ENCODE data around the gene C8B.

C8B gene

DNA sequence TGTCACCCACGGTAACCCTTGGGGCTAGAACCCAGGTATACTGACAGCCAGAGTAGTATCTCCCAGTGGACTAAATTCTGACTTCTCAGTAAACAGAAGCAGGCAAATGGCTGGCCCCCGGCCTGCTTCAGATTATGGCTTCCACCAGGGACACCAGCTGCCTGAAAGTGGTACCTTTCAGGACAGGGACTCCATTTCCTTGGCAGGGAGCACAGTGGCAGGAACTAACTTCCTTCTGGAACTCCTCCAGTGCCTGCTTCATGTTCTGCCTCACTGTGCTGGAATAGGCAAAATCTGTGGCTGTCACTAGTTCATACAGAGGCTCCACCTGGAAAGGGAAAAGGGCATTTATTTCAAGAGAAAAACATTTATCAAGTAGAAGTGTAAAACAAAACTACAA, 32.7 kb downstream of the C8B start:
- Histone ChIP-seq H3K27ac (no peak overlapping the region), H2AFZ (ENCODE audit: low read depth) (no peak overlapping the region), H3K79me2 (ENCODE audit: insufficient read depth, low read depth) (no peaks in the 10 kb centered on the region), H3K4me2 (no peak overlapping the region), H3K36me3 (ENCODE audit: insufficient read depth) (no peaks in the 10 kb centered on the region), H3K4me1 (ENCODE audit: low read depth, poor library complexity, severe bottlenecking) (no peaks in the 10 kb centered on the region), H3K9ac (no peak overlapping the region), H3K27me3 (ENCODE audit: insufficient read depth, low read depth) (no peaks in the 10 kb centered on the region), H4K20me1 (ENCODE audit: insufficient read depth) (no peaks in the 10 kb centered on the region), H3K4me3 (IDR thresholded peaks at IDR 0.05; ENCODE audit: insufficient read depth, low read depth, low read length) (no peak overlapping the region)
- TF ChIP-seq, protein P1, sequence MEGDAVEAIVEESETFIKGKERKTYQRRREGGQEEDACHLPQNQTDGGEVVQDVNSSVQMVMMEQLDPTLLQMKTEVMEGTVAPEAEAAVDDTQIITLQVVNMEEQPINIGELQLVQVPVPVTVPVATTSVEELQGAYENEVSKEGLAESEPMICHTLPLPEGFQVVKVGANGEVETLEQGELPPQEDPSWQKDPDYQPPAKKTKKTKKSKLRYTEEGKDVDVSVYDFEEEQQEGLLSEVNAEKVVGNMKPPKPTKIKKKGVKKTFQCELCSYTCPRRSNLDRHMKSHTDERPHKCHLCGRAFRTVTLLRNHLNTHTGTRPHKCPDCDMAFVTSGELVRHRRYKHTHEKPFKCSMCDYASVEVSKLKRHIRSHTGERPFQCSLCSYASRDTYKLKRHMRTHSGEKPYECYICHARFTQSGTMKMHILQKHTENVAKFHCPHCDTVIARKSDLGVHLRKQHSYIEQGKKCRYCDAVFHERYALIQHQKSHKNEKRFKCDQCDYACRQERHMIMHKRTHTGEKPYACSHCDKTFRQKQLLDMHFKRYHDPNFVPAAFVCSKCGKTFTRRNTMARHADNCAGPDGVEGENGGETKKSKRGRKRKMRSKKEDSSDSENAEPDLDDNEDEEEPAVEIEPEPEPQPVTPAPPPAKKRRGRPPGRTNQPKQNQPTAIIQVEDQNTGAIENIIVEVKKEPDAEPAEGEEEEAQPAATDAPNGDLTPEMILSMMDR (conservative IDR thresholded peaks at IDR 0.05; ENCODE audit: low read depth, low read length), result no peak

DNA sequence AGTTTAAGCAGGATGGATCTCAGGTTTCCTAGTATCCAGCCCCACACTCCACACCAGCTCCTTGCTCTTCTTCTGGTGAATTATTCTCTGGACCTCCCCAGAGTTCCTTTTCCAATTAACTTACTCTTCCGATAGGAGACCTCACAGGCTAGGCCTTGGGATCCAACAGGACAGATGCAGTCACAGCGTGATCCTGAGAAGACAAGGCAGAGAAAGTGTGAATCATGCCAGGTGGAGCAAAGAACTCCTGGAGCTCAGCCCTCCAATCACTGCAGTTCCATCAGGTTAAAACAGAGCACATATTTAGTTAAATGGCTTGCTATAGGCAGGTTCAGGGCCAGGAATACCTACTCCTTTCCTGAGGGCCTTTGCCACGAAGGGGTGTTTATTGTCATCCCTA, 34.1 kb downstream of the C8B start:
- Histone ChIP-seq H3K9ac (no peak overlapping the region), H3K36me3 (ENCODE audit: insufficient read depth) (no peaks in the 10 kb centered on the region), H3K79me2 (ENCODE audit: insufficient read depth, low read depth) (no peaks in the 10 kb centered on the region), H3K4me3 (IDR thresholded peaks at IDR 0.05; ENCODE audit: insufficient read depth, low read depth, low read length) (no peak overlapping the region), H3K4me1 (ENCODE audit: low read depth, poor library complexity, severe bottlenecking) (no peaks in the 10 kb centered on the region), H3K4me2 (no peak overlapping the region), H3K27me3 (ENCODE audit: insufficient read depth, low read depth) (no peaks in the 10 kb centered on the region), H3K27ac (no peak overlapping the region), H4K20me1 (ENCODE audit: insufficient read depth) (no peaks in the 10 kb centered on the region), H2AFZ (ENCODE audit: low read depth) (no peak overlapping the region)
- TF ChIP-seq, protein P1 (conservative IDR thresholded peaks at IDR 0.05; ENCODE audit: low read depth, low read length), result no peak

DNA sequence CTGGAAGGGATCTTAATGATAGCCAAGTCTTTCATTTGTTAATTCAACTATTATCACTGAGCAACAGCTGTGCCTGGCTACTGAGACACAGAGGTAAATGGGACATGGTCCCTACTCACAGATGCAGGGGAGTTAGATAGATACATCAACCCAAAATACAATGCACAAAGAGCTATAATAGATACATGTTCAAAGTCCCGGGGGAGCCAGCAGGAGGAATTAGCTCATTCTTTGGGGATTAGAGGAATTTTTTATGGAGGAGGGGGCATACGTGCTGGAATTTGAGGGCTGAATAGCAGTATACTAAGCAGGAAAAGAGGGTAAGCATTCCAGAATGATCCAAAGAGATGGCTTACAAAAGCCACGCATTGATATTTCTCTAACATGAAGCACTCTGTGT, 34.6 kb downstream of the C8B start:
- TF ChIP-seq, protein P1 (conservative IDR thresholded peaks at IDR 0.05; ENCODE audit: low read depth, low read length), result no peak
- no peaks in the 10 kb centered on the region for H3K27me3 ChIP-seq (ENCODE audit: insufficient read depth, low read depth)
- H3K4me3 ChIP-seq (IDR thresholded peaks at IDR 0.05; ENCODE audit: insufficient read depth, low read depth, low read length), result no peak overlapping the region
- H2AFZ ChIP-seq (ENCODE audit: low read depth), result no peak overlapping the region
- H4K20me1 ChIP-seq (ENCODE audit: insufficient read depth), result no peaks in the 10 kb centered on the region
- no peak overlapping the region for H3K27ac ChIP-seq
- no peak overlapping the region for H3K9ac ChIP-seq
- no peaks in the 10 kb centered on the region for H3K4me1 ChIP-seq (ENCODE audit: low read depth, poor library complexity, severe bottlenecking)
- H3K36me3 ChIP-seq (ENCODE audit: insufficient read depth), result no peaks in the 10 kb centered on the region
- H3K79me2 ChIP-seq (ENCODE audit: insufficient read depth, low read depth), result no peaks in the 10 kb centered on the region
- H3K4me2 ChIP-seq, result no peak overlapping the region

DNA sequence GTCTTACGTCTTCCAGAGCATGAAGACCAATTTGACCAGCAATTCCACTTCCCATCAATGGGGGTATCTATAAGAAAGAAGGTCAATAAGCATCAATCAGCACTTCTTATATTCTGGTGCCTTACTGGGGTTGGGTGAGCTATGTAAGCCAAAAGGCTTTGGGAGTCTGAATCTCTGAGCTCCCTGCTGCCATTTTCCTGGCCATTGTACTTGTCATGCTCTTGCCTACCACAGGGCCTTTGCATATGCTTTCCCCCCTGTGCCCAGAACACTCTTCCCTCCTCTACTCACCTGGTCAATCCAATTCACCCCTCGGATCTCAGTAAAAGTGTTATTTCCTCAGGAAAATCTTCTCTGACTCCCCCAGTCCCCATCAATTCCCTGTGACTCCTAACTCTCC, 36.3 kb downstream of the C8B start:
- Histone ChIP-seq H3K9ac (no peak overlapping the region), H3K79me2 (ENCODE audit: insufficient read depth, low read depth) (no peaks in the 10 kb centered on the region), H3K4me2 (no peak overlapping the region), H3K27ac (no peak overlapping the region), H3K4me3 (IDR thresholded peaks at IDR 0.05; ENCODE audit: insufficient read depth, low read depth, low read length) (no peak overlapping the region), H3K36me3 (ENCODE audit: insufficient read depth) (no peaks in the 10 kb centered on the region), H3K4me1 (ENCODE audit: low read depth, poor library complexity, severe bottlenecking) (no peaks in the 10 kb centered on the region), H2AFZ (ENCODE audit: low read depth) (no peak overlapping the region), H4K20me1 (ENCODE audit: insufficient read depth) (no peaks in the 10 kb centered on the region), H3K27me3 (ENCODE audit: insufficient read depth, low read depth) (no peaks in the 10 kb centered on the region)
- TF ChIP-seq, protein P1 (conservative IDR thresholded peaks at IDR 0.05; ENCODE audit: low read depth, low read length), result no peak

DNA sequence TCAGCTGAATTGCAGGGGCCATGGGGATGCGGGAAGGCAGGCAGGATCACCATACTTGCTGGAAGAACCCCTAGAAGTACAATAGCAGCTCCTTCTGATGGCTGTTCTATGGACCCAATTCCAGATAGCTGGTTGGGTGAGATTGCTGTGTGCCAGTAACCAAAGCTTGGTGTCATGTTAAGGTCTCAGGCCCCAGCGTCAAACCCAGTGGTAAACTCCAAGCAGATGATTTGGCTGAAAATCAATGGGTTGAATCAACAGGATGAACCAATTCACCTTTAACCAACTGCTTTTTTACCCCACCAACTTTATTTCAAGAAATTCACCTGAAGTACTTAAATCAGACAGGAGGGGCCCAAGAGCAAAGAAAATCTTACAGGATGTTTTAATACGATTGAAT, 37.8 kb downstream of the C8B start:
- Histone ChIP-seq H3K36me3 (ENCODE audit: insufficient read depth) (no peaks in the 10 kb centered on the region), H3K27me3 (ENCODE audit: insufficient read depth, low read depth) (no peaks in the 10 kb centered on the region), H3K4me1 (ENCODE audit: low read depth, poor library complexity, severe bottlenecking) (no peaks in the 10 kb centered on the region), H3K4me3 (IDR thresholded peaks at IDR 0.05; ENCODE audit: insufficient read depth, low read depth, low read length) (no peak overlapping the region), H2AFZ (ENCODE audit: low read depth) (no peak overlapping the region), H3K79me2 (ENCODE audit: insufficient read depth, low read depth) (no peaks in the 10 kb centered on the region), H3K9ac (no peak overlapping the region), H3K27ac (no peak overlapping the region), H4K20me1 (ENCODE audit: insufficient read depth) (no peaks in the 10 kb centered on the region), H3K4me2 (no peak overlapping the region)
- TF ChIP-seq, protein P1 (conservative IDR thresholded peaks at IDR 0.05; ENCODE audit: low read depth, low read length), result no peak
